DLD1 (cell line): ENCODE data around the gene SPIN1.

ENCODE experiments used
- in situ Hi-C: cut with HindIII; loops from 2 replicates; pipeline ENCODE4 v1.10.0; 2017; ENCODE audit warnings: low sequenced_read_pairs

The SPIN1 gene

GRCh38 chr9:88488166-88488565 lies 99.9 kb downstream of the SPIN1 start:
- in situ Hi-C loops, result no loop called here

GRCh38 chr9:88494983-88495721 lies 106.9 kb downstream of the SPIN1 start:
- in situ Hi-C loops, result no loop called here

GRCh38 chr9:88497224-88497623 lies 109.0 kb downstream of the SPIN1 start:
- in situ Hi-C loops, result no loop called here

GRCh38 chr9:88498880-88499279 lies 110.6 kb downstream of the SPIN1 start:
- in situ Hi-C loops, result no loop called here

GRCh38 chr9:88501086-88501485 lies 112.8 kb downstream of the SPIN1 start:
- in situ Hi-C loops, result no loop called here

- in situ Hi-C loops, result no loop called here
Observed at GRCh38 chr9:88502552-88503034, 114.3 kb downstream of the SPIN1 start.

- in situ Hi-C loops, result no loop called here
Observed at GRCh38 chr9:88503081-88503844, 115.0 kb downstream of the SPIN1 start.

GRCh38 chr9:88503845-88504764 lies 115.9 kb downstream of the SPIN1 start:
- in situ Hi-C loops, result no loop called here

GRCh38 chr9:88508326-88508725 lies 120.1 kb downstream of the SPIN1 start:
- in situ Hi-C loops, result no loop called here

GRCh38 chr9:88511906-88512305 lies 123.7 kb downstream of the SPIN1 start:
- in situ Hi-C loops, result no loop called here

- in situ Hi-C loops, result no loop called here
Observed at GRCh38 chr9:88514247-88514646, 126.0 kb downstream of the SPIN1 start.

- in situ Hi-C loops, result no loop called here
Observed at GRCh38 chr9:88521308-88521707, 133.1 kb downstream of the SPIN1 start.

GRCh38 chr9:88522360-88522759 lies 134.1 kb downstream of the SPIN1 start:
- in situ Hi-C loops, result no loop called here

GRCh38 chr9:88523056-88523455 lies 134.8 kb downstream of the SPIN1 start:
- in situ Hi-C loops, result no loop called here

- in situ Hi-C loops, result no loop called here
Observed at GRCh38 chr9:88524911-88525310, 136.7 kb downstream of the SPIN1 start.

GRCh38 chr9:88527618-88528017 lies 139.4 kb downstream of the SPIN1 start:
- in situ Hi-C loops, result no loop called here
